ACC112 (cell line): ENCODE data around the gene OR8D4.

Experiments
- H2AFZ ChIP-seq: fragments of 200-600 bp; sonication (generic); one replicate; pipeline ENCODE4 v1.6.0; 2017; ENCODE audit warnings: antibody characterized with exemption, low read length; ENCODE audit not compliant: unreplicated experiment
- H3K27ac ChIP-seq: fragments of 200-600 bp; sonication (generic); 2 replicates; pipeline ENCODE4 v1.5.1; 2014; ENCODE audit warnings: low read depth, mild to moderate bottlenecking, antibody characterized with exemption, low read length, moderate library complexity
- H3K27me3 ChIP-seq: fragments of 200-600 bp; sonication (generic); 2 replicates; pipeline ENCODE4 v1.6.1; 2014; ENCODE audit warnings: mild to moderate bottlenecking, antibody characterized with exemption, low read length, moderate library complexity, mixed read lengths; ENCODE audit not compliant: insufficient read depth
- H3K36me3 ChIP-seq: fragments of 200-600 bp; sonication (generic); 2 replicates; pipeline ENCODE4 v1.6.1; 2016; ENCODE audit warnings: mild to moderate bottlenecking, antibody characterized with exemption, low read length, moderate library complexity, mixed read lengths; ENCODE audit not compliant: insufficient read depth
- H3K4me1 ChIP-seq: fragments of 200-600 bp; sonication (generic); one replicate; pipeline ENCODE4 v1.6.1; 2016; ENCODE audit warnings: low read length, mixed read lengths; ENCODE audit not compliant: insufficient read depth, unreplicated experiment, control insufficient read depth
- H3K4me3 ChIP-seq: fragments of 200-600 bp; sonication (generic); 2 replicates; pipeline ENCODE4 v1.5.1; 2014; ENCODE audit warnings: mild to moderate bottlenecking, low read depth, low read length
- H3K79me2 ChIP-seq: fragments of 200-600 bp; sonication (generic); one replicate; pipeline ENCODE4 v1.6.0; 2016; ENCODE audit warnings: low read length; ENCODE audit not compliant: control insufficient read depth, unreplicated experiment, insufficient read depth

OR8D4 gene

DNA sequence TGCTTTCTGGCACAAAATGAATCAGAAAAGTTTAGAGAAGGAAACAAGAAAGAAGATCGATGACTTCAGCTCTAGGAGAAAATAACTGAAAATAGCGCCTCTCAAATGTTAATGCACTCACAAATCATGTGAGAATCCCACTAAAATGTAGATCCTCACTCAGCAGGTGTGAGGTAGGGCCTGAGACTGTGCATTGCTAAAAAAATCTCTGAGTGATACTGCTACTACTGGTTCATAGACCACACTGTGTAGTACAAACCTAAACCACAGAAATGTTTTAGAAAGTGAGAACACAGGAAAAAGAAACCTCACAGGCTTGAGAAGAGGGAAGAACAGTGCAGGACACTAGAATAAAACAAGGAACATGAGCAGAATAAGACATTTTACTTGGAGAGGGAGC lies 2.0 kb downstream of the OR8D4 start:
- Histone ChIP-seq H3K27ac (no peak overlapping the region), H3K4me3 (no peak overlapping the region), H3K36me3 (no peaks in the 10 kb centered on the region), H3K79me2 (no peaks in the 10 kb centered on the region), H2AFZ (no peak overlapping the region), H3K4me1 (no peaks in the 10 kb centered on the region), H3K27me3 (peaks cover 11% of the 10 kb centered on the region)

DNA sequence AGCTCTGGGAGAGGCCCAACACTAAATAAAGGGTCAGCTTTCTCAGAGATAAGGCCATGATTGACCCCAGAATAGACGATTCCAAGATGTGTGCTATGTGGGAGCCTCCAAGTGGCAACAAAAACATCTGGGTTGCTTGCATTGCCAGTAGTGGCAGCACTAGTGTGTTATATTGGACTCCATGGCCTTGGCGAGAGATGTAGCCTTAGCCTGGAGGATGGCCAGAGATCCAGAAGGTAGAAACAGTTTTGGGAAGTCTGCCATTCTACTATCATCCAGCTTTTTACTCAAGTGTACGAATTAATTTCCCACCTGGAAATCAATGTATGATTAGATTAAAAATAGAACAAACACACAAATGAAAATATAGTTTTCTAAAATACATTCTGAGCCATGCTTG lies 3.0 kb downstream of the OR8D4 start:
- Histone ChIP-seq H3K36me3 (no peaks in the 10 kb centered on the region), H3K27me3 (peaks cover 11% of the 10 kb centered on the region), H3K4me3 (no peak overlapping the region), H2AFZ (no peak overlapping the region), H3K4me1 (no peaks in the 10 kb centered on the region), H3K27ac (no peak overlapping the region), H3K79me2 (no peaks in the 10 kb centered on the region)

DNA sequence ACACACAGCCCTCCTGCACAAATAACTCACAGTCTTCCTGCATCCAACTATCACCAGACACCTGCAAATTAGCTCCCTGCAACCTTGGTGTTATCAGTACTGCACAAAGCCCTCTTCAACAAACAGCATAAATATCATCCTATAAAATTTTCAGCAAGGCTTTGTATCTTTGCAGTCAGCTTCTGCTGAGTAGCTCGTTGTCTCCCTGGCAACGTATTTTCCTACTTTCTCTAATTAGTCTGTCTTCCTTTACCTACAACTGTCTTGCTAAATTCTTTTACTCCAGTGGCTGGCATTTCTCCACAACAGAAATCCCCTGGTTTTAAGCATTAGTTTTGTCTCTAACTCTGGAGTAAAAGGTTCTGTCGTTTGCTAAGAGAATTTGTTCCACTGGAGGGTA lies 3.9 kb downstream of the OR8D4 start:
- Histone ChIP-seq H3K4me1 (no peaks in the 10 kb centered on the region), H2AFZ (no peak overlapping the region), H3K4me3 (no peak overlapping the region), H3K36me3 (no peaks in the 10 kb centered on the region), H3K79me2 (no peaks in the 10 kb centered on the region), H3K27me3 (peaks cover 11% of the 10 kb centered on the region), H3K27ac (no peak overlapping the region)

DNA sequence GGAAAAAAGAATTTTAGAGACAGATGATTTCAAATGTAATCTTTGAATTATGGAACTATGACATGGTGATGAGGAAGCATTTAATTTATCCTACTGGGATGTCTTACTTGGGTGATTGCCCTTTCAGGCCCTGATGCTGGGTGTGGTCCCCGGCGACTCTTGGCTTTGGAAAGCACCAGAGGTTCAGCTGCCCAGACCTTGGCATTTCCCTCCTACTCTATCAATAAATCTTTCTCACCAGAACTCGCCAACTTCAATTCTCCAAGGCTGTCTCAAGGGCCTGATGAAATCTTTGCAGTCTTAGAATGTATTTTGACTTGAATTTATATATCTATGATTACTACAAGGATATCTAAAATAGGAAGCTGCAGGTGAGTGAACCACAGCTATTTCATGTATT lies 19.0 kb downstream of the OR8D4 start:
- Histone ChIP-seq H3K27ac (no peak overlapping the region), H3K79me2 (no peaks in the 10 kb centered on the region), H3K27me3 (peaks cover 6% of the 10 kb centered on the region; the same call in 1 of the 2 replicates), H3K36me3 (no peaks in the 10 kb centered on the region), H3K4me1 (no peaks in the 10 kb centered on the region), H2AFZ (no peak overlapping the region), H3K4me3 (no peak overlapping the region)

DNA sequence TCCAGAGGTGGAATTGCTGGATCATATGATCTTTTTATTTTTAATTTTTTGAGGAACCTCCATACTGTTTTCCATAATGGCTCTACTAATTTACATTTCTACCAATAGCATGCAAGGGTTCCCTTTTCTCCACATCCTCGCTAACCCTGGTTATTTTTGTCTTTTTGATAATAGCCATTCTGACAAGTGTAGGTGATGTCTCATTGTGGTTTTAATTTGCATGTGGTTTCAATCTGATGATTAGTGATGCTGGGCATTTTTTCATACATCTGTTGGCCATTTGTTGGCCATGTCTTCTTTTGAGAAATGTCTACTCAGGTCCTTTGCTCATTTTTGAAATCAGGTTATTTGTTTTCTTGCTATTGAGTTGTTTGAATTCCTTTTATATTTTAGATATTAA lies 22.1 kb downstream of the OR8D4 start:
- Histone ChIP-seq H3K36me3 (no peaks in the 10 kb centered on the region), H2AFZ (no peak overlapping the region), H3K4me1 (no peaks in the 10 kb centered on the region), H3K4me3 (no peak overlapping the region), H3K27me3 (no peaks in the 10 kb centered on the region), H3K27ac (no peak overlapping the region), H3K79me2 (no peaks in the 10 kb centered on the region)

DNA sequence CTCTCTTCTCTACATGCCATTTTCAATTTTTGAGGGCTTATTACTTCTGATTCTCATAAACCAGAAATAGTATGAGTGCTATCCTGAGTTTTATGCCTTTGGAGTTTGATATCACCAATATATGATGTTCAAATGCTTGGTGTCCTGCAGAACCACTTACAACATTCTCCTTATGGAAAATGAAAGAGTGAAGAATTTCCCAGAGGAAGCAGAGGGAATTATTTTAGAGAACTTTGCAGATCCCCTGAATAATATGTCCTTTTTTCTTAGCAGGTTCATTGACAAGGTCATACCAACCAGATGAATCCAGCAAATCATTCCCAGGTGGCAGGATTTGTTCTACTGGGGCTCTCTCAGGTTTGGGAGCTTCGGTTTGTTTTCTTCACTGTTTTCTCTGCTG lies 37.4 kb downstream of the OR8D4 start, which contains the start of gene OR4D5:
OR4D5 (plus strand) TSS at position 301 of the 400 bp plus-strand sequence; CDS start at position 301, 0 bp downstream.
- H3K27ac ChIP-seq: no peak within 1 kb of the TSS
- H3K4me3 ChIP-seq: no peak within 1 kb of the TSS
- H2AFZ ChIP-seq: no peak within 1 kb of the TSS
- no peaks in the 10 kb centered on the region for H3K79me2 ChIP-seq
- H3K36me3 ChIP-seq: no peaks in the 10 kb centered on the region
- 0 out of 2 replicates have a peak, but pooled peaks cover 6% of the 10 kb centered on the region for H3K27me3 ChIP-seq
- H3K4me1 ChIP-seq: no peaks in the 10 kb centered on the region

DNA sequence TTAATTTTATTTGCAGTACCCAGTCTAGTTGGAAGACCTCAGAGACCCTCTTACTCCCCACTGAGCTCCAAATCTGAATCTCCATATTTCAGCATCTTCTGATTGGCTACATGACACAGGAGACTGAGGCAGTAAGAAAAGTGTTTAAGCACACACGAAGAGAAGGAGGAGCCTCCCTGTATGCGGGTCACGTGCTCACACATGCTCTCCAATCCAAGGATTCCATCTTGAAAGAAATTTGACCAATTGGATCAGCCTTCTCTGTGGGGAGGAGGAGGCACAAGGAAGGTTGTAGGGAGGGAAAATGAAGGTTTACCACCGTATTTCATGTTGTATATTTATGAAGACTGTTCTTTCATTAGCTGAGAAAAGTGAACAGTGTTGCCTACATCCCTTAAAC lies 40.4 kb downstream of the OR8D4 start:
- peaks cover 11% of the 10 kb centered on the region; the same call in 1 of the 2 replicates for H3K27me3 ChIP-seq
- no peaks in the 10 kb centered on the region for H3K79me2 ChIP-seq
- H3K4me3 ChIP-seq: no peak overlapping the region

DNA sequence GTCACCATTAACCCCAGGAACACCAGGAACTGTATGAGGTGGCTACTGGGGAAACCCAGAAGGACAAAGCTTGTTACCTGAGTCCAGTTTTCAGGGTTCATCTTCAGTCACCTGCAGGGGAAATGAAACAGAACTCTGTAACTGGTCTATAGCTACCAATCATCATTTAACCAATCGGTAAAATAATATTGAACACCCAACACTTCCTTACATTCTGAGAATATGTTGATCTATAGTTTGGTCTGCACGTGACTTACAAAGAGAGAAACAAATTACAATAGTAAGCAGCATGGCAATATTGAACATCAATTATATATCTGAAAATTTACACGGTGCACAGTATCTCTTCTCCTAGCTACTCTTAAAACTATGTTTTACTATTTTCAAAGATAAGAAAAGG lies 41.8 kb downstream of the OR8D4 start, which contains the start of gene OR6T1:
OR6T1 (minus strand) TSS at position 101 of the 400 bp plus-strand sequence; CDS start at position 101, 0 bp downstream.
- Histone ChIP-seq H3K36me3 (no peaks in the 10 kb centered on the region), H3K27me3 (peaks cover 16% of the 10 kb centered on the region; the same call in 1 of the 2 replicates), H3K79me2 (no peaks in the 10 kb centered on the region), H3K27ac (no peak within 1 kb of the TSS), H2AFZ (no peak within 1 kb of the TSS), H3K4me3 (no peak within 1 kb of the TSS), H3K4me1 (no peaks in the 10 kb centered on the region)

More for the DNA sequence above, 40.4 kb downstream of the OR8D4 start:
- no peak overlapping the region for H2AFZ ChIP-seq
- H3K27ac ChIP-seq: no peak overlapping the region
- no peaks in the 10 kb centered on the region for H3K4me1 ChIP-seq
- H3K36me3 ChIP-seq: no peaks in the 10 kb centered on the region

DNA sequence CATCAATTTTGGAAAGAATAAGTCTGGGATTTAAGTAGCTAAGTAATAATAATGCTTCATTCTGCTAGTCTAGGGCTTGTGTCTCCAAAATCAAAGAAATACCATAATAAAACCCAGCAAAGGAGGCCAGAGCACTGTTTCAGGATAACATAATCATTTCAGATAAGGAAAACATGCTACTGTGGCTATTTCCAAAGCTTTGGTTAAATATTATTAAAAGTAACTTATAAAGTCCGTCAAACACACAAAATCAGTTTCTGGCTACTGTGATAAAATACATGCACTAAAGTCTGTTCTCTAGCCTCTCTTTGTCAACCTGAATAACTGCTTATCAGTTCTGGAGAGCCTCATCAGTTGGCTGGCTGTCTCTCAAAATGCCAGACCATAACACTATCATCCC lies 43.2 kb downstream of the OR8D4 start:
- Histone ChIP-seq H3K79me2 (no peaks in the 10 kb centered on the region), H3K27ac (no peak overlapping the region), H3K27me3 (peaks cover 16% of the 10 kb centered on the region; the same call in 1 of the 2 replicates), H3K4me1 (no peaks in the 10 kb centered on the region), H2AFZ (no peak overlapping the region), H3K4me3 (no peak overlapping the region), H3K36me3 (no peaks in the 10 kb centered on the region)

DNA sequence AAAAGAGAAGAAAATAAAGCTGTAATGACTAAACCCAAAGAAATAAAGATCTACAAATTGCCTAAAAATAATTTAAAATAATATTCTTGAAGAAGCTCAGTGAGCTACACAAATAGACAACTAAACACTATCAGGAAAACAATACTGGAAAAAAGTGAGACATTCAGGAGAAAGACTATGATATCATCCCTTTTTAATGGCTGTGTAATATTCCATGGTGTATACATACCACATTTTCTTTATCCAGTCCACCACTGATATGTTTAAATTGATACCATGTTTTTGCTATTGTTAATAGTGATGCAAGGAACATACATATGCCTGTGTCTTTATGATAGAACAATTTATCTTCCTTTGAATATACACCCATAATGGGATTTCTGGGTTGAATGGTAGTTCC lies 54.8 kb downstream of the OR8D4 start:
- Histone ChIP-seq H3K4me3 (no peak overlapping the region), H3K27ac (no peak overlapping the region), H2AFZ (no peak overlapping the region), H3K27me3 (no peaks in the 10 kb centered on the region; the same call in 1 of the 2 replicates), H3K79me2 (no peaks in the 10 kb centered on the region), H3K4me1 (no peaks in the 10 kb centered on the region), H3K36me3 (no peaks in the 10 kb centered on the region)
